PC-9 (cell line): Measurements from ENCODE around the gene MPST. TPM values are rescaled to one million over a fixed set of nuclear protein-coding genes. Genes with fewer than 3 reads are reported as not detected.

Source experiments
- BruUV-seq: library from RNA; stranded (reverse); fragments of 400-500 nt; replicated peaks from 2 replicates; lab custom pipeline; 2021; lab: Mats Ljungman, UMichigan
- CTCF ChIA-PET: fragments of 300-600 bp; sonication (Branson Sonifier 250); formaldehyde crosslinking; loops from one replicate; lab custom pipeline; 2022; ENCODE audit warnings: antibody characterized with exemption; lab: Charles Lee
- POLR2A ChIA-PET: fragments of 300-600 bp; sonication (Branson Sonifier 250); formaldehyde crosslinking; loops from one replicate; lab custom pipeline; 2022; ENCODE audit warnings: antibody characterized with exemption; ENCODE audit not compliant: unreplicated experiment; lab: Charles Lee
- DNase-seq, 2 experiments: peaks; one replicate each; pipeline versions ENCODE4 v3.0.0 to v3.0.0-alpha.2; 2015 to 2022; ENCODE audit warnings: mixed read lengths in 1 of 2
- H2AFZ ChIP-seq: fragments of 200-600 bp; sonication (generic); 2 replicates; pipeline ENCODE4 v1.8.1; 2017; ENCODE audit warnings: antibody characterized with exemption
- H3F3A ChIP-seq: fragments of 200-600 bp; sonication (generic); 2 replicates; pipeline ENCODE4 v1.8.1; 2017; ENCODE audit warnings: antibody characterized with exemption, mild to moderate bottlenecking, low read depth; ENCODE audit not compliant: insufficient read depth
- H3K27ac ChIP-seq: fragments of 200-600 bp; sonication (generic); 2 replicates; pipeline ENCODE4 v1.6.1; 2016; ENCODE audit warnings: mixed run types
- H3K27me3 ChIP-seq: fragments of 200-600 bp; sonication (generic); 2 replicates; pipeline ENCODE4 v1.6.1; 2016; ENCODE audit warnings: low read depth, mixed run types; ENCODE audit not compliant: insufficient read depth
- H3K36me3 ChIP-seq: fragments of 200-600 bp; sonication (generic); 2 replicates; pipeline ENCODE4 v1.6.1; 2016; ENCODE audit warnings: low read depth, mixed run types
- H3K4me1 ChIP-seq: fragments of 200-600 bp; sonication (generic); replicated peaks from 2 replicates; pipeline ENCODE4 v1.6.1; 2016; ENCODE audit warnings: mixed run types; ENCODE audit not compliant: insufficient read depth
- H3K4me2 ChIP-seq: fragments of 200-600 bp; sonication (generic); 2 replicates; pipeline ENCODE4 v1.6.1; 2017; ENCODE audit warnings: mixed run types
- H3K4me3 ChIP-seq: fragments of 200-600 bp; sonication (generic); 2 replicates; pipeline ENCODE4 v1.6.1; 2016; ENCODE audit warnings: mixed run types
- H3K79me2 ChIP-seq: fragments of 200-600 bp; sonication (generic); 2 replicates; pipeline ENCODE4 v1.6.1; 2017; ENCODE audit warnings: low read depth, mixed run types
- H3K9me2 ChIP-seq: fragments of 200-600 bp; sonication (generic); 2 replicates; pipeline ENCODE4 v1.8.1; 2017; ENCODE audit warnings: mild to moderate bottlenecking; ENCODE audit not compliant: insufficient read depth
- H3K9me3 ChIP-seq: fragments of 200-600 bp; sonication (generic); 2 replicates; pipeline ENCODE4 v1.8.1; 2016; ENCODE audit warnings: low read depth; ENCODE audit not compliant: insufficient read depth
- H4K20me1 ChIP-seq: fragments of 200-600 bp; sonication (generic); 2 replicates; pipeline ENCODE4 v1.8.1; 2017; ENCODE audit not compliant: insufficient read depth
- CTCF ChIP-seq: fragments of 200-600 bp; sonication (generic); conservative IDR thresholded peaks from 2 replicates; pipeline ENCODE4 v1.6.1; 2017; ENCODE audit warnings: mixed run types, antibody characterized with exemption, mild to moderate bottlenecking, moderate library complexity
- EZH2 ChIP-seq: fragments of 200-600 bp; sonication (generic); IDR thresholded peaks from 2 replicates; pipeline ENCODE4 v1.8.0; 2017; ENCODE audit warnings: antibody characterized with exemption, low read depth
- intact Hi-C: fragments of 100-400 bp; cut with micrococcal nuclease; formaldehyde crosslinking; loops from one replicate; pipeline ENCODE4 v1.10.0; 2022; ENCODE audit not compliant: unreplicated experiment
- total RNA-seq: library from RNA; stranded (reverse); gene quantifications from 2 replicates; pipeline ENCODE4 v1.2.3, GENCODE V29; 2021

MPST gene
- total RNA-seq, 1 experiment from 2014 or later = 75.9 TPM

GRCh38 chr22:37062702-37063381, 43.3 kb downstream of the MPST start:
- peak overlapping the region; percentile 38 for H3K4me2 ChIP-seq
- no peaks in the 10 kb centered on the region for H3K9me2 ChIP-seq
- no peaks in the 10 kb centered on the region for H4K20me1 ChIP-seq
- H3F3A ChIP-seq = no peaks in the 10 kb centered on the region; the same call in 1 of the 2 replicates
- H3K9me3 ChIP-seq = no peaks in the 10 kb centered on the region
- ChIA-PET CTCF (no interaction called here), POLR2A (no interaction called here)
- H3K4me1 ChIP-seq = peaks cover 31% of the 10 kb centered on the region
- BruUV-seq = no TSS peak
- intact Hi-C loops = no loop called here
- H3K79me2 ChIP-seq = no peaks in the 10 kb centered on the region
- no peaks in the 10 kb centered on the region for H3K36me3 ChIP-seq
- H3K27ac ChIP-seq = no peak overlapping the region
- no peak for DNase-seq
- H3K27me3 ChIP-seq = no peaks in the 10 kb centered on the region
- TF ChIP-seq EZH2 (no peak), CTCF (no peak)
- H3K4me3 ChIP-seq = no peak overlapping the region
- no peak overlapping the region for H2AFZ ChIP-seq

- Histone ChIP-seq H3K27ac (no peak overlapping the region), H3K36me3 (no peaks in the 10 kb centered on the region), H3K79me2 (no peaks in the 10 kb centered on the region), H2AFZ (no peak overlapping the region), H3K4me2 (peak overlapping the region; percentile 38), H3F3A (no peaks in the 10 kb centered on the region; the same call in 1 of the 2 replicates), H3K4me3 (no peak overlapping the region), H3K27me3 (no peaks in the 10 kb centered on the region), H3K4me1 (peaks cover 31% of the 10 kb centered on the region), H3K9me3 (no peaks in the 10 kb centered on the region), H3K9me2 (no peaks in the 10 kb centered on the region), H4K20me1 (no peaks in the 10 kb centered on the region)
- intact Hi-C loops = no loop called here
- TF ChIP-seq CTCF = no peak
- TF ChIP-seq EZH2 = no peak
- ChIA-PET CTCF (interaction anchor here (0.5 kb wide), 1 partner anchor 503 kb away, joined by 16 read pairs; no protein-coding TSS in a partner anchor), POLR2A (no interaction called here)
- no TSS peak for BruUV-seq
- peak; percentile 55 to 66 for DNase-seq
These were observed 44.2 kb downstream of the MPST start for GRCh38 chr22:37063431-37064420.

GRCh38 chr22:37064553-37064952, 45.0 kb downstream of the MPST start:
- no peaks in the 10 kb centered on the region for H3K9me3 ChIP-seq
- peaks cover 2% of the 10 kb centered on the region; the same call in 1 of the 2 replicates for H3K27me3 ChIP-seq
- H3K4me1 ChIP-seq = peaks cover 31% of the 10 kb centered on the region
- no peak overlapping the region for H3K27ac ChIP-seq
- no TSS peak for BruUV-seq
- H3K36me3 ChIP-seq = no peaks in the 10 kb centered on the region
- ChIA-PET POLR2A (no interaction called here), CTCF (interaction anchor here (0.5 kb wide), 1 partner anchor 504 kb away, joined by 16 read pairs; no protein-coding TSS in a partner anchor)
- intact Hi-C loops = no loop called here
- no peaks in the 10 kb centered on the region for H3K9me2 ChIP-seq
- H2AFZ ChIP-seq = no peak overlapping the region
- H3K4me3 ChIP-seq = no peak overlapping the region
- H3F3A ChIP-seq = no peaks in the 10 kb centered on the region; the same call in 1 of the 2 replicates
- DNase-seq = no peak
- H3K4me2 ChIP-seq = peak overlapping the region; percentile 42; the same call in 1 of the 2 replicates
- TF ChIP-seq EZH2 (no peak), CTCF (no peak)
- no peaks in the 10 kb centered on the region for H4K20me1 ChIP-seq
- H3K79me2 ChIP-seq = no peaks in the 10 kb centered on the region
